Measurements from ENCODE around the gene CCDC97. TPM values are rescaled to one million over a fixed set of nuclear protein-coding genes. Genes with fewer than 3 reads are reported as not detected.

Gene CCDC97
- total and polyA plus RNA-seq, 2 of the 8 experiments (the other 6 are each of a cell fraction or from before 2014, with no cell fraction given), result 19.8 to 27.1 TPM

DNA sequence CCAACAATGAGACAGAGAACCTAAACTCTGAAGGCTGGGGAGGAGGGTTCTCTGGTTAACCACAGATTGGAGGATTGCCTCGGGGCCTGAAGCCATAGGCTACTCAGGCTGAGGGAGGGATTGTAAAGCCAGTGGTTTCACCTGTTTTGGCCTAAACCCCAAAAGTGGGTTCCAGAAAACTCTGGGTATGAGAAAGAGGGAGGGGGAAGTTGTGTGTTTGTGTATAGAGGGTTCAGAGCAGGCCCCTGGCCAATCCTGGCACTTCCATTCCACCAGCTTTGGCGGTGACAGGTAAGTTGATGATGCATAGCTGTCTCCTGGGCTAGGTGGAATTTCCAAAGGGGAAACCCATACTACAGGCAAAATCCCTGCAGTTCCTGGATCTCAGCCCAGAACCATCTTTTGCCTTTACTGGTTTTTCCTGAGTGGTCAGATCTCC, 13.5 kb upstream of the CCDC97 start (continued):
- TF ChIP-seq, protein P1, sequence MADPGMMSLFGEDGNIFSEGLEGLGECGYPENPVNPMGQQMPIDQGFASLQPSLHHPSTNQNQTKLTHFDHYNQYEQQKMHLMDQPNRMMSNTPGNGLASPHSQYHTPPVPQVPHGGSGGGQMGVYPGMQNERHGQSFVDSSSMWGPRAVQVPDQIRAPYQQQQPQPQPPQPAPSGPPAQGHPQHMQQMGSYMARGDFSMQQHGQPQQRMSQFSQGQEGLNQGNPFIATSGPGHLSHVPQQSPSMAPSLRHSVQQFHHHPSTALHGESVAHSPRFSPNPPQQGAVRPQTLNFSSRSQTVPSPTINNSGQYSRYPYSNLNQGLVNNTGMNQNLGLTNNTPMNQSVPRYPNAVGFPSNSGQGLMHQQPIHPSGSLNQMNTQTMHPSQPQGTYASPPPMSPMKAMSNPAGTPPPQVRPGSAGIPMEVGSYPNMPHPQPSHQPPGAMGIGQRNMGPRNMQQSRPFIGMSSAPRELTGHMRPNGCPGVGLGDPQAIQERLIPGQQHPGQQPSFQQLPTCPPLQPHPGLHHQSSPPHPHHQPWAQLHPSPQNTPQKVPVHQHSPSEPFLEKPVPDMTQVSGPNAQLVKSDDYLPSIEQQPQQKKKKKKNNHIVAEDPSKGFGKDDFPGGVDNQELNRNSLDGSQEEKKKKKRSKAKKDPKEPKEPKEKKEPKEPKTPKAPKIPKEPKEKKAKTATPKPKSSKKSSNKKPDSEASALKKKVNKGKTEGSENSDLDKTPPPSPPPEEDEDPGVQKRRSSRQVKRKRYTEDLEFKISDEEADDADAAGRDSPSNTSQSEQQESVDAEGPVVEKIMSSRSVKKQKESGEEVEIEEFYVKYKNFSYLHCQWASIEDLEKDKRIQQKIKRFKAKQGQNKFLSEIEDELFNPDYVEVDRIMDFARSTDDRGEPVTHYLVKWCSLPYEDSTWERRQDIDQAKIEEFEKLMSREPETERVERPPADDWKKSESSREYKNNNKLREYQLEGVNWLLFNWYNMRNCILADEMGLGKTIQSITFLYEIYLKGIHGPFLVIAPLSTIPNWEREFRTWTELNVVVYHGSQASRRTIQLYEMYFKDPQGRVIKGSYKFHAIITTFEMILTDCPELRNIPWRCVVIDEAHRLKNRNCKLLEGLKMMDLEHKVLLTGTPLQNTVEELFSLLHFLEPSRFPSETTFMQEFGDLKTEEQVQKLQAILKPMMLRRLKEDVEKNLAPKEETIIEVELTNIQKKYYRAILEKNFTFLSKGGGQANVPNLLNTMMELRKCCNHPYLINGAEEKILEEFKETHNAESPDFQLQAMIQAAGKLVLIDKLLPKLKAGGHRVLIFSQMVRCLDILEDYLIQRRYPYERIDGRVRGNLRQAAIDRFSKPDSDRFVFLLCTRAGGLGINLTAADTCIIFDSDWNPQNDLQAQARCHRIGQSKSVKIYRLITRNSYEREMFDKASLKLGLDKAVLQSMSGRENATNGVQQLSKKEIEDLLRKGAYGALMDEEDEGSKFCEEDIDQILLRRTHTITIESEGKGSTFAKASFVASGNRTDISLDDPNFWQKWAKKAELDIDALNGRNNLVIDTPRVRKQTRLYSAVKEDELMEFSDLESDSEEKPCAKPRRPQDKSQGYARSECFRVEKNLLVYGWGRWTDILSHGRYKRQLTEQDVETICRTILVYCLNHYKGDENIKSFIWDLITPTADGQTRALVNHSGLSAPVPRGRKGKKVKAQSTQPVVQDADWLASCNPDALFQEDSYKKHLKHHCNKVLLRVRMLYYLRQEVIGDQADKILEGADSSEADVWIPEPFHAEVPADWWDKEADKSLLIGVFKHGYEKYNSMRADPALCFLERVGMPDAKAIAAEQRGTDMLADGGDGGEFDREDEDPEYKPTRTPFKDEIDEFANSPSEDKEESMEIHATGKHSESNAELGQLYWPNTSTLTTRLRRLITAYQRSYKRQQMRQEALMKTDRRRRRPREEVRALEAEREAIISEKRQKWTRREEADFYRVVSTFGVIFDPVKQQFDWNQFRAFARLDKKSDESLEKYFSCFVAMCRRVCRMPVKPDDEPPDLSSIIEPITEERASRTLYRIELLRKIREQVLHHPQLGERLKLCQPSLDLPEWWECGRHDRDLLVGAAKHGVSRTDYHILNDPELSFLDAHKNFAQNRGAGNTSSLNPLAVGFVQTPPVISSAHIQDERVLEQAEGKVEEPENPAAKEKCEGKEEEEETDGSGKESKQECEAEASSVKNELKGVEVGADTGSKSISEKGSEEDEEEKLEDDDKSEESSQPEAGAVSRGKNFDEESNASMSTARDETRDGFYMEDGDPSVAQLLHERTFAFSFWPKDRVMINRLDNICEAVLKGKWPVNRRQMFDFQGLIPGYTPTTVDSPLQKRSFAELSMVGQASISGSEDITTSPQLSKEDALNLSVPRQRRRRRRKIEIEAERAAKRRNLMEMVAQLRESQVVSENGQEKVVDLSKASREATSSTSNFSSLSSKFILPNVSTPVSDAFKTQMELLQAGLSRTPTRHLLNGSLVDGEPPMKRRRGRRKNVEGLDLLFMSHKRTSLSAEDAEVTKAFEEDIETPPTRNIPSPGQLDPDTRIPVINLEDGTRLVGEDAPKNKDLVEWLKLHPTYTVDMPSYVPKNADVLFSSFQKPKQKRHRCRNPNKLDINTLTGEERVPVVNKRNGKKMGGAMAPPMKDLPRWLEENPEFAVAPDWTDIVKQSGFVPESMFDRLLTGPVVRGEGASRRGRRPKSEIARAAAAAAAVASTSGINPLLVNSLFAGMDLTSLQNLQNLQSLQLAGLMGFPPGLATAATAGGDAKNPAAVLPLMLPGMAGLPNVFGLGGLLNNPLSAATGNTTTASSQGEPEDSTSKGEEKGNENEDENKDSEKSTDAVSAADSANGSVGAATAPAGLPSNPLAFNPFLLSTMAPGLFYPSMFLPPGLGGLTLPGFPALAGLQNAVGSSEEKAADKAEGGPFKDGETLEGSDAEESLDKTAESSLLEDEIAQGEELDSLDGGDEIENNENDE (IDR thresholded peaks at IDR 0.05; ENCODE audit: insufficient replicate concordance, low read length), result no peak
- TF ChIP-seq, protein P2, sequence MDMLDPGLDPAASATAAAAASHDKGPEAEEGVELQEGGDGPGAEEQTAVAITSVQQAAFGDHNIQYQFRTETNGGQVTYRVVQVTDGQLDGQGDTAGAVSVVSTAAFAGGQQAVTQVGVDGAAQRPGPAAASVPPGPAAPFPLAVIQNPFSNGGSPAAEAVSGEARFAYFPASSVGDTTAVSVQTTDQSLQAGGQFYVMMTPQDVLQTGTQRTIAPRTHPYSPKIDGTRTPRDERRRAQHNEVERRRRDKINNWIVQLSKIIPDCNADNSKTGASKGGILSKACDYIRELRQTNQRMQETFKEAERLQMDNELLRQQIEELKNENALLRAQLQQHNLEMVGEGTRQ (IDR thresholded peaks at IDR 0.05; ENCODE audit: low read length), result no peak
- TF ChIP-seq, protein P3, sequence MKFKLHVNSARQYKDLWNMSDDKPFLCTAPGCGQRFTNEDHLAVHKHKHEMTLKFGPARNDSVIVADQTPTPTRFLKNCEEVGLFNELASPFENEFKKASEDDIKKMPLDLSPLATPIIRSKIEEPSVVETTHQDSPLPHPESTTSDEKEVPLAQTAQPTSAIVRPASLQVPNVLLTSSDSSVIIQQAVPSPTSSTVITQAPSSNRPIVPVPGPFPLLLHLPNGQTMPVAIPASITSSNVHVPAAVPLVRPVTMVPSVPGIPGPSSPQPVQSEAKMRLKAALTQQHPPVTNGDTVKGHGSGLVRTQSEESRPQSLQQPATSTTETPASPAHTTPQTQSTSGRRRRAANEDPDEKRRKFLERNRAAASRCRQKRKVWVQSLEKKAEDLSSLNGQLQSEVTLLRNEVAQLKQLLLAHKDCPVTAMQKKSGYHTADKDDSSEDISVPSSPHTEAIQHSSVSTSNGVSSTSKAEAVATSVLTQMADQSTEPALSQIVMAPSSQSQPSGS (IDR thresholded peaks at IDR 0.05; ENCODE audit: low read length), result no peak
- TF ChIP-seq CEBPB (IDR thresholded peaks at IDR 0.05; ENCODE audit: low read depth, low read length) (no peak), CHD1 (IDR thresholded peaks at IDR 0.05; ENCODE audit: low read depth, low read length) (no peak), JUN (IDR thresholded peaks at IDR 0.05; ENCODE audit: low read depth, low read length) (no peak), BACH1 (IDR thresholded peaks at IDR 0.05; ENCODE audit: low read length) (no peak), GTF2F1 (IDR thresholded peaks at IDR 0.05; ENCODE audit: borderline replicate concordance, low read depth, low read length) (no peak)

All from H1 (cell line).